HG02642 (cell line): ENCODE results near the gene S1PR5.
"Not testable (repeated sequence)": the region's sequence is repeated elsewhere in the genome, so short reads cannot be mapped to it uniquely, and the experiment has no call there.

Experiments used
- ATAC-seq: cut with Tn5 transposase; IDR thresholded peaks from one replicate; pipeline ENCODE4 v1.9.1; 2021; ENCODE audit warnings: mild to moderate bottlenecking; ENCODE audit not compliant: unreplicated experiment, poor library complexity

S1PR5 gene

DNA sequence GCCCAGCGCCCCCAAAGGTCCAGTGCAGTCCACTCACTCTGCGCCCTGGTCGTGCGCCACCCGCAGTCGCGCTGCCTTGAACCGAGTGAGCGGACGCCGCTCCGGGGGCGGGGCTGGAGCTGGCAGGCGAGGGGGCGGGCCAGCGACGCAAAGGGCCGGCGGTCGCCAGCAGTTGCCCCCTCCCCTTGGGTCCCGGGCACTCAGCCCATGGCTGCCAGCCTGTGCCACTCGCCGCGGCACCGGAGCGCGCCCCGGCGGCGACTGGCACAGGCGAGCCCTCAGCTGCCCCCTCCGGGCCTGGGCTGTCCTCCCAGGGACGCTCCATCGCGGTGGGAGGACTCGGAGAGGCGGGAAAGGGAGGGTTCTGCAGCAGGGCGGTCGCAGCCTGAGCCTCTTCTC is at the start of gene S1PR5:
Gene S1PR5 (minus strand): TSS at position 87 of the 399 bp plus-strand sequence. CDS start 2,436 bp downstream, outside the sequence.
- no peak for ATAC-seq

DNA sequence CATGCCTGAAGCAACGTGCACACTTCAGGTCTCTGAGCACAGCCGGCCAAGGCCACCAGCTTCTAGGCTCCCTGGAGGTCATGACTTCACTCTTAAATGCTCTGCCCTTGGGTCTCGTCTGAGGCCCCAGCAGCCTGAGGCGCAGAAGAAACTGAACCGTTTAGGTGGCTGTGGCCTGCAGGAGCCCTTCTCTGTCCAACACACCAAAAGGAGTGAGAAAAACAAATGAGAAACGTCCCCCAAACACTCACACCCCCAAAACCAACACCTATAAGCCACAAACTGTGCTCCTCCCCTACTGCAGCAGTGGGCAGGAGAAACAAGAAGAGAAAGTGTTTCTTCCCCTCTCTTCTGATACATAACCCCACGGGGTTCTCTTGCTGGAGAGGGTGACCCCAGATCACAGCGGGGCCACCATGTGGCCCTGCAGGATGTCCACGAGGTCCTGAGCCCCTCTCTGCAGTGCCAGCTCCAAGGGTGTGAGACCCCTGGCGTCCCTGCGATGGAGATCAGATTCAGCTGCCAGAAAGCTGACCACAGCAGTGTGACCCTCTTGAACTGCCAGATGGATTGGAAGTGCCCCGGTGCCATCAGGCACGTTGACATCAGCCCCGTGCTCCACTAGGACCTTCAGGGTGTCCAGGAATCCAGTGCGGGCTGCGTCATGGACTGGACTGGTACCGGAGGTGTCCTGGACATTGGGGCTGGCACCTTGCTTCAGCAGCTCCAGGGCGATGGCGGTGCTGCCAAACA is 49.6 kb upstream of the S1PR5 start:
- no peak for ATAC-seq

DNA sequence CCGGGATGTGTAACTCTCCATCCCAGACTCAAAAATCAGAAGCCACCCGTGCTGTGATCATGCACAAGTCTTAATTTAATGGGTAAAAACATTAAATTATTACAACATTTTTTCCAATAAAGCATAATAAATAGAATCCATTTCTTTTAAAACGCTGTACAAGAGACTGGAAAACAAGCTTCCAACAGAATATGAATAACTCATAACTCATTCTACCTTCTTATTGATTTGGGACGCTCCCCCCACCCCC is 49.1 kb upstream of the S1PR5 start:
- no peak for ATAC-seq

DNA sequence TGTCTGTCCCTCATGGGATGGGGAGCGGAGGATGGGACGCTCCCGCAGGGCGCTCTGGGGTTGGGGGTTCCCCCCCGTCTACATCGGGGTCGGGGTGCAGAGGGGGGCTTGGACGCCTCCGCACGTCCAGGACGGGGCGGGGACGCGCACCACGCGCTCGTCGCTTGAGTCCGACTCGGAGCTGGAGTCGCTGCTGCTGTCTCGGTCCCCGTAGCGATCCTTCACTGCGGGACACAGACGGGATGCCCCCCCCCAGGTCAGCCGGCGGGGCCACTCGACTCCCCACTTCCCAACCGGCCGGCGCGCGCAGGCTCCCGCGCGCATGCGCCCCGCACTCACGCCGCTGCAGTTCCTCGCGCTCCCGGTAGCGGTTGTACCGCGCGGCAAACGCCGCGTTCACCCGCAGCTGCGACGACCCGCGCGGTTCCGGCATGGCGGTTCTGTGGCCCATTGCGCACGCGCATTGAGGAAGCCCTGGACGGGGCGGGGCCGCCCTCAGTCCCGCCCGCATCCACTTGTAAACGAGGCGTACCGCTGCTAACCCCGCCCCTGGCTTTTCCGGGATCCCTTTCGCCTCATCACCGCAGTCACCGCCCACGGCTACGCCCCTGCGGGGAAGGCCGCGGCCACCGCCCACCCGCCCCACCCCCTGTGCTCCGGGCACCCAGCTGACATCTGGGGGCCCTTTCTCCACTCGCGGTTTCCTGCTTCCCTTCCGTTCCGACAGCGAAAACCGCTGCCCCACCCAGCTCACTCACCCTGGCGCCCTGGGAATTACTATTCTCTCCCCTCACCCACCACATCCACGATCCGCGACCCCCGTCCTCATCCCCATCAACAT is 48.5 kb upstream of the S1PR5 start, which contains the start of gene KRI1:
Gene KRI1 (minus strand): TSS at position 444 of the 841 bp plus-strand sequence. CDS start 11 bp downstream, at position 433.
- peak; percentile 60 for ATAC-seq

GRCh38 chr19:10565028-10565566 is 47.9 kb upstream of the S1PR5 start:
- no peak for ATAC-seq

DNA sequence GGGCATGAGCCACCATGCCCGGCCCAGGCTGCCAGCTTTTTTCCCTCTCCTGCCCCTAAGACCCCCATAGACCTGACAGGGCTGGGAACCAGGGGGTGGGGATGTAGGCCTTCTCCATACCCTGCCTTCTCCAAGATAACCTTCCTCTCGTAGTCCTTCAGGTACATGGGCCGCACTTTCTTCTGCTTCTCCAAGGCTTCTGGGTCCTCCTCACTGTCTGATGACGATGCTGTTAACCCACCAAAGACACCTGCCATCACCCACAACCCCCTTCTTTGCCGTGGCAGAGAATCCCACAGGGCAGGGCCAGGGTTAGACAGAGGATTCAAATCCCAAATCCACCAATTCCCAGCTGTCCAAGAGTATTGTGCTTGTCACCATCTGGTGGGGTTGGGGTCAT is 45.4 kb upstream of the S1PR5 start:
- ATAC-seq = no peak

DNA sequence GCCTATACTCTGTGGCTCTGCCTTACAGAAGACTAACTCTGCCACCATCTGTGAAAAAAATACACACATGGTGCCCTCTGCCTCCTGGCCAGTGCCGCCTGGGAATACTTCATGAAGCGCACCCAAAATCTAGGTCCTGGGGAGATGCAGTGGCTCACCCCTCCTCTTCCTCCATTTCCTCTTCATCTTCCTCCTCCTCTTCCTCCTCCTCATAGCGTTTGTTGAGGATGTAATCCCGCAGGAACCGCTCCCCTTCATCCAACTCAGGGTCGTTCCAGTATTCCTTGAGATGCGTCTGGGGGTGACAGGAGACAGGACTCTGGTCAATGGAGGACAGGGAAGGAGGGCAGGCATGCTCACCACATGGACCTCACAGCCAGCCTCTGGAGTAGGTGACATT is 42.9 kb upstream of the S1PR5 start:
- ATAC-seq = no peak

DNA sequence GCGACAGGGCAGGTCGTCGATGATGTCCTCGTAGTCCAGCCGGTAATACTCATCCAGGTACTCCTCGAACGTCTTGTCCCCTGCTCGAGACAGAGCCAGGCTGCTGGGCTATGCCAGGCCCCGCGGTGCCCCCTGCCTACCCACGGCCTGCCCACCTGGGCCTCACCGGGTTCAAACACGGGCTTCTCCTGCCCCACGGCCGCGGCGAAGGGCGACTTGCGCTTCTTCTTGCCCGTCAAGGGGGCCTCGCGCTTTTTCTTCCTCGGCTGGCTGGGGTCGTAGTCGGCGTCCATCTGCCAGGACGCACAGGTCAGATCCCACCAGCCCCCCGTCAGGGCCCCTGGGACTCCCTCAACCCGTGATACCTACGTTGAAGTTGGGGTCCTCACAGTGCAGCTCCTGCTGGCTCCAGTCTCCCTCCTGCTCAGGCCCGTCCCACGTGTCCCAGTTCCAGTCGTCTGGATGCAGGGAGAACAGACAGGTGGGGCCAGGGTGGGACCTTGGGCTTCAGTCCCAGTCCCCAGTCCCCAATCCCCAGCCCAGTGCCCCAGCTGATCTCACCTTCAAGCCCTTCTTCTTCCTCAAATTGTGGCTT is 40.5 kb upstream of the S1PR5 start:
- no peak for ATAC-seq

DNA sequence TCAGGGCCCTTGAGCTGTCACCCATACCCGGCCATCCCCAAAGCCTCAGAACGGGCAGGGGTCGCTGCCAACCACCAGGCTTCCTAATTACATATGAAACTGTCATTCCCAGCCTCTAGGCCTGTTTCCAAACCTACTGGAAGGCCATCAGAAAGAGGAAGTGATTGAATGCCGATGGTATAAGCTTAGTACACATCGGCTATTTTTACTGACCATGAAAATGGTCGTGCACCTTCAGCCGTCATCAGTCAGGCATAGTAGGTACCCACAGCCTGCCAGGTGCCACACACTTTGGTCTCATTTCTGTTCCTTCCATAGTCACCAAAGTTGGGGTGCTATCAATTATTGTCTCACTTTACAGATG is 38.3 kb upstream of the S1PR5 start:
- no peak for ATAC-seq

GRCh38 chr19:10554760-10555609 is 37.7 kb upstream of the S1PR5 start:
- no peak for ATAC-seq

DNA sequence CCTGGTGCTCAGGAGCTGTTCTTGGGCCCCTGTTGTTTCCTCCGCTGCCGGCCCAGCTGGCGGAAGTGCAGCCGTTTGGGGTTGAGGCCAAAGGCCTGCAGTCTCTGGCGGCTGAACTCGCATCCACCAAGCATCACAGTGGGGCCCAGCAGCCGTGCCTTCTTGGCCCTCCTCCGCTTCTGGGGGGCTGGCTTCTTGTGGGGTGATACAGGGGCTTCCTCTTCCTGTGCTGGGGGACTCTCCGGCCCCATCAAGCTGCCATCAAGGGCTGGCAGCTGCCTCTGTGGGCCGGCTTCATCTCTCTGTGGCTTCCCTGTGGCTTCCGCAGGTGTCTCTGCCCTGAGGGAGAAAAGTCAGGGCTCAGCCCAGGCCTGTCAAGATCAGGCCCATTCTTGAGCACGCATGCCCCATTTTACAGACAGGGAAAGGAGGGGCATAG is 36.7 kb upstream of the S1PR5 start:
- peak; percentile 54 for ATAC-seq

DNA sequence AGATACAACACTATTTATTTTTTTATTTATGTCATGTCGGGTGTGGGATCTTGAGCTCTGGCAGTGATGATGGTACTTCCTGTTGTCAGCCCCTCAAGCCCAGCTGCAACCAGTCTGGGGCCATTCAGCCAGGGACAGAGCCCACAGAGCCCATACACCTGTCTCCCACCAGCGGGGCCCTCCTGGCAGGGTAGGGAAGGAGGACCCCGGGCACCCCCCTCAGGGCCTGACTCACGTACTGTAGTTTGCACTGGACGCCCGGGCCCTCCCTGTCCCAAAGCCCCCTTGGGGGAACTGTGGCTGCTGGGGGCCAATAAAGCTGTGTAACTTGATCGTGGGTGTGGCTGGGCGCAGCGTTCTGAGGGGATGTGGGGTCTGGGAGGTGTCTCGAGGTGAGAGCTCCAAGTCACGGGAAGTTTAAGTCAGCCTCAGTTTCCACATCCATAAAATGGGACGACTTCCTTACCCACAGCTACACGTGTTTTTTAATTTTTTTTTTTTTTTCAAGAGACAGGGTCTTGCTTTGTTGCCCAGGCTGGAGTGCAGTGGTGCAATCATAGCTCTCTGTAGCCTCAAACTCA is 35.9 kb upstream of the S1PR5 start:
- ATAC-seq = no peak

- ATAC-seq = no peak
Observed at GRCh38 chr19:10552510-10553053, 35.3 kb upstream of the S1PR5 start.

DNA sequence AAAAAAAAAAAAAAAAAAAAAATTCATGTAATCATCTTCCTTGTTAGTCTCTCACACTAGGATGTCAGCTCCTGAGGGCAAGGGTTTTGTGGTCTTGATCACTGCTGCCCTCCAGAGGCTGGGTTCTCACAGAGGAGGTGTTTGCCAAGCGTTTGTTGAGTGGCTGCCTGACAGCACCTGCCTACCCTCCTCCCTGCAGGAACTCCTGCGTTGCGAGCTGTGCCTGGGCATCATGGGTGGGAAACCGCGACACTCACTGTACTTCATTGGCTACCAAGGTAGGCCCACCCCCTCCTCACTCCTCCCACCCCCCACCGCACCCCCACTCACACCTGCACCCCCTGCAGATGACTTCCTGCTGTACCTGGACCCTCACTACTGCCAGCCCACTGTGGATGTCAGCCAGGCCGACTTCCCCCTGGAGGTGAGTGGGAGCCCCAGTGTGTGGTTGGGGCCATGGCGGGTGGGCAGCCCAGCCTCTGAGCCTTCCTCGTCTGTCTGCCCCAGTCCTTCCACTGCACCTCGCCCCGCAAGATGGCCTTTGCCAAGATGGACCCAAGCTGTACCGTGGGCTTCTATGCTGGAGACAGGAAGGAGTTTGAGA is 34.6 kb upstream of the S1PR5 start:
- ATAC-seq = no peak

GRCh38 chr19:10551006-10551405 is 33.8 kb upstream of the S1PR5 start:
- not testable (repeated sequence) for ATAC-seq

- no peak for ATAC-seq
Observed at GRCh38 chr19:10550336-10550735, 33.1 kb upstream of the S1PR5 start.

DNA sequence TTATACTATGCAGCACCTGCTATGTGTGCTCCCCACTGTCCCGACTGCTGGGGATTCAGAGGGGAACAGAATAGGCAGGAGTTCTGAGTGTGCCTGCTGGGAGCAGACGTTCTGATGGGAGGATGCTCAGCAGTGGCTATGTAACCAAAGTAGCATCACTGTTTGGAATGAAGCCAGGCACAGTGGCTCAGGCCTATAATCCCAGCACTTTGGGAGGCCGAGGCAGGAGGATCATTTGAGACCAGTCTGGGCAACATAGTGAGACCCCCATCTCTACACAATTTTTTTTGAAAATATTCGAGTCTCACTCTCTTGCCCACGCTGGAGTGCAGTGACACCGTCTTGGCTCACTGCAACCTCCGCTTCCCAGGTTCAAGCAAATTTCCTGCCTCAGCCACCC is 32.5 kb upstream of the S1PR5 start:
- ATAC-seq = no peak

- ATAC-seq = no peak
Observed at GRCh38 chr19:10548746-10549276, 31.6 kb upstream of the S1PR5 start.

DNA sequence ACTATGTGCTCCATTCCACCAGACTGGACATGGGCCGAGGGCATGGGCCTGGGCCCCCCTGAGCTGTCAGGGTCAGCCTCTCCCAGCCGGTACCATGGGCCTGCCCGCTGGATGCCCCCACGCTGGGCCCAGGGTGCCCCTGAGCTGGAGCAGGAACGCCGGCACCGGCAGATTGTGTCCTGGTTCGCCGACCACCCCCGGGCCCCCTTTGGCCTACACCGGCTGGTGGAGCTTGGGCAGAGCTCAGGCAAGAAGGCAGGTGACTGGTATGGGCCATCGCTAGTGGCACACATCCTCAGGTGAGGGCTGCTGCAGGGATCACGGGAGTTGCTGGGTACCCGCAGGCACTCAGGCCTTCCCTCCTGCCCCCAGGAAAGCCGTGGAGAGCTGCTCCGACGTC is 29.6 kb upstream of the S1PR5 start:
- ATAC-seq = no peak
